K562 (cell line): ENCODE data around the gene LRP10. TPM values are rescaled to one million over a fixed set of nuclear protein-coding genes. Genes with fewer than 3 reads are reported as not detected.

Experiments used
- ARID3A ChIP-seq: IDR thresholded peaks from 2 replicates; pipeline ENCODE4 v1.6.1; 2012; ENCODE audit warnings: low read depth, low read length, improper control_type of control experiment, borderline replicate concordance
- CBX1 ChIP-seq: sonication (generic); IDR thresholded peaks from 2 replicates; pipeline ENCODE4 v1.6.1; 2016; ENCODE audit warnings: antibody characterized with exemption, low read depth, mild to moderate bottlenecking
- DPF2 ChIP-seq: fragments of 450-650 bp; IDR thresholded peaks from 2 replicates; pipeline ENCODE4 v1.6.1; 2016
- ETV6 ChIP-seq, 3 experiments: fragments of 150-350 bp in 1 of 3; sonication (generic) in 1 of 3; formaldehyde crosslinking in 1 of 3; IDR thresholded peaks; 2 replicates each; pipeline versions ENCODE4 v1.6.1 to v1.8.0; 2014 to 2022; ENCODE audit warnings: borderline replicate concordance in 2 of 3, low read depth in 2 of 3, antibody characterized with exemption in 1 of 3, low read length in 1 of 3, mild to moderate bottlenecking in 1 of 3, missing genetic modification reagents in 1 of 3
- HMGN3 ChIP-seq: IDR thresholded peaks from 2 replicates; pipeline ENCODE4 v1.6.1; 2011; ENCODE audit warnings: borderline replicate concordance, low read depth, mild to moderate bottlenecking, mixed read lengths, low read length; ENCODE audit not compliant: insufficient read length; ENCODE audit errors: extremely low read depth
- JUND ChIP-seq, 2 experiments: IDR thresholded peaks; 2 replicates in 1 of 2; 3 replicates in 1 of 2; pipeline ENCODE4 v1.6.1; 2011; ENCODE audit warnings: borderline replicate concordance in 2 of 2, low read depth in 2 of 2, low read length in 2 of 2, improper control_type of control experiment in 1 of 2, missing biosample characterization in 1 of 2, missing genetic modification characterization in 1 of 2, missing genetic modification reagents in 1 of 2
- KLF1 ChIP-seq: fragments of 450-650 bp; IDR thresholded peaks from 2 replicates; pipeline ENCODE4 v1.6.1; 2016; ENCODE audit warnings: missing genetic modification characterization, missing compliant biosample characterization
- L3MBTL2 ChIP-seq: fragments of 450-650 bp; IDR thresholded peaks from 2 replicates; pipeline ENCODE4 v1.6.1; 2016; ENCODE audit warnings: mild to moderate bottlenecking, moderate library complexity
- PCBP2 ChIP-seq: fragments of 200-400 bp; formaldehyde crosslinking; IDR thresholded peaks from 2 replicates; pipeline ENCODE4 v1.6.1; 2018; ENCODE audit warnings: low read length, low read depth, mild to moderate bottlenecking, moderate library complexity; ENCODE audit not compliant: poor library complexity, severe bottlenecking
- REST ChIP-seq, 2 experiments: fragments of 450-650 bp; formaldehyde crosslinking in 1 of 2; IDR thresholded peaks; 2 replicates each; pipeline versions ENCODE4 v1.4.0 to v1.6.1; 2014 to 2020; ENCODE audit warnings: mild to moderate bottlenecking in 2 of 2, borderline replicate concordance in 1 of 2, low read depth in 1 of 2
- TCF15 ChIP-seq: fragments of 250-450 bp; sonication (Bioruptor Pico); IDR thresholded peaks from 2 replicates; pipeline ENCODE4 v1.8.0; 2022; ENCODE audit warnings: moderate library complexity, mild to moderate bottlenecking, inconsistent platforms
- TCF3 ChIP-seq: sonication (generic); formaldehyde crosslinking; IDR thresholded peaks from 2 replicates; pipeline ENCODE4 v1.4.0; 2020; ENCODE audit warnings: mild to moderate bottlenecking, missing genetic modification reagents
- WHSC1 ChIP-seq: IDR thresholded peaks from one replicate; pipeline ENCODE4 v1.6.1; 2012; ENCODE audit warnings: low read length, control low read depth, inconsistent platforms
- ZNF217 ChIP-seq: sonication (generic); formaldehyde crosslinking; IDR thresholded peaks from 2 replicates; pipeline ENCODE4 v1.8.0; 2022; ENCODE audit warnings: mild to moderate bottlenecking, missing genetic modification reagents
- polyA plus RNA-seq, 8 experiments: library from polyadenylated mRNA; depleted of rRNA in 4 of 8; stranded (reverse) in 5 of 8; unstranded in 3 of 8; fragments of >200 nt; fragmentation: Nextera tagmentation in 2 of 8; fragmentation: Illumina TruSeq in 1 of 8; extraction: Ambion mirVana in 2 of 8; extraction: Trizol in 1 of 8; gene quantifications; 2 replicates each; pipeline versions ENCODE4 v1.2.1 to v1.2.3, GENCODE V29; 2011 to 2014; ENCODE audit warnings: inconsistent platforms in 1 of 8, missing spikeins in 1 of 8
- total RNA-seq, 7 experiments: library from RNA; depleted of rRNA in 6 of 7; stranded (reverse); fragments of >200 nt in 6 of 7; fragmentation: Illumina TruSeq in 2 of 7; extraction: Trizol in 2 of 7; gene quantifications; 2 replicates each; pipeline versions ENCODE4 v1.2.1 to v1.2.3, GENCODE V29; 2011 to 2021; ENCODE audit warnings: low replicate concordance in 1 of 7

The LRP10 gene
- total and polyA plus RNA-seq, 9 of the 15 experiments (the other 6 are each of a cell fraction or from before 2014, with no cell fraction given), result 1.3 to 45.5 (median 10.9) TPM

- TF ChIP-seq REST (IDR thresholded peaks at IDR 0.05; ENCODE audit: borderline replicate concordance) (peak; percentile 70), REST (CRISPR knock-in tag; IDR thresholded peaks at IDR 0.05; ENCODE audit: low read depth) (no peak), TCF15 (no peak), L3MBTL2 (peak; percentile 68), HMGN3 (no peak), DPF2 (peak; percentile 81), WHSC1 (no peak), ARID3A (no peak), JUND (IDR thresholded peaks at IDR 0.05; ENCODE audit: borderline replicate concordance, low read depth, low read length) (peak; percentile 85), JUND (tag; IDR thresholded peaks at IDR 0.05; ENCODE audit: borderline replicate concordance, low read depth, low read length) (peak; percentile 92; the same call in 2 of the 3 replicates), ZNF217 (no peak), ETV6 (IDR thresholded peaks at IDR 0.05; ENCODE audit: borderline replicate concordance in 1 of 2, low read depth in 2 of 2, low read length in 1 of 2) (no peak), ETV6 (CRISPR knock-in tag; IDR thresholded peaks at IDR 0.05; ENCODE audit: borderline replicate concordance) (no peak), CBX1 (no peak), PCBP2 (no peak), KLF1 (no peak), TCF3 (peak; percentile 41; the same call in 1 of the 2 replicates)
Measured at GRCh38 chr14:22824711-22825359, 46.7 kb upstream of the LRP10 start (continued).
